Chondrocyte (in vitro differentiated cells): Measurements from ENCODE around the gene AMFR. TPM values are rescaled to one million over a fixed set of nuclear protein-coding genes. Genes with fewer than 3 reads are reported as not detected.

Experiments used
- DNase-seq: peaks from one replicate; pipeline ENCODE4 v3.0.0; 2021; ENCODE audit warnings: mixed read lengths, low spot score
- H3K27ac Mint-ChIP-seq: one replicate; pipeline ENCODE4 v1.8.0; 2021; ENCODE audit warnings: mild to moderate bottlenecking, moderate library complexity, mixed read lengths; ENCODE audit not compliant: unreplicated experiment
- H3K27me3 Mint-ChIP-seq: 2 replicates; pipeline ENCODE4 v1.8.0; 2021; ENCODE audit warnings: low read depth, mixed read lengths
- H3K36me3 Mint-ChIP-seq: 2 replicates; pipeline ENCODE4 v1.8.0; 2021; ENCODE audit warnings: low read depth, mixed read lengths
- H3K4me1 Mint-ChIP-seq: 2 replicates; pipeline ENCODE4 v1.8.0; 2021; ENCODE audit warnings: low read depth, mild to moderate bottlenecking, mixed read lengths
- H3K4me3 Mint-ChIP-seq: one replicate; pipeline ENCODE4 v1.8.0; 2021; ENCODE audit warnings: mild to moderate bottlenecking, moderate library complexity, mixed read lengths; ENCODE audit not compliant: unreplicated experiment
- H3K9me3 Mint-ChIP-seq: 2 replicates; pipeline ENCODE4 v1.8.0; 2021; ENCODE audit warnings: low read depth, mixed read lengths
- total RNA-seq: library from RNA; stranded (reverse); gene quantifications from 3 replicates; pipeline ENCODE4 v1.2.1, GENCODE V29; 2021
- TF ChIP-seq, protein P1 (sequence below): fragments of 200-600 bp; sonication (generic); IDR thresholded peaks from 2 replicates; pipeline ENCODE4 v1.5.0; 2021; ENCODE audit warnings: antibody characterized with exemption, mild to moderate bottlenecking, moderate library complexity

AMFR gene
- total RNA-seq, 1 donor from 2014 or later: 104 TPM

GRCh38 chr16:56368545-56368944 is 56.8 kb downstream of the AMFR start:
- DNase-seq: no peak
- Mint-ChIP-seq H3K27me3 (no peaks in the 10 kb centered on the region), H3K9me3 (no peaks in the 10 kb centered on the region), H3K4me3 (no peak overlapping the region), H3K36me3 (peaks cover 9% of the 10 kb centered on the region), H3K27ac (no peak overlapping the region), H3K4me1 (peaks cover 31% of the 10 kb centered on the region)
- TF ChIP-seq, protein P1, sequence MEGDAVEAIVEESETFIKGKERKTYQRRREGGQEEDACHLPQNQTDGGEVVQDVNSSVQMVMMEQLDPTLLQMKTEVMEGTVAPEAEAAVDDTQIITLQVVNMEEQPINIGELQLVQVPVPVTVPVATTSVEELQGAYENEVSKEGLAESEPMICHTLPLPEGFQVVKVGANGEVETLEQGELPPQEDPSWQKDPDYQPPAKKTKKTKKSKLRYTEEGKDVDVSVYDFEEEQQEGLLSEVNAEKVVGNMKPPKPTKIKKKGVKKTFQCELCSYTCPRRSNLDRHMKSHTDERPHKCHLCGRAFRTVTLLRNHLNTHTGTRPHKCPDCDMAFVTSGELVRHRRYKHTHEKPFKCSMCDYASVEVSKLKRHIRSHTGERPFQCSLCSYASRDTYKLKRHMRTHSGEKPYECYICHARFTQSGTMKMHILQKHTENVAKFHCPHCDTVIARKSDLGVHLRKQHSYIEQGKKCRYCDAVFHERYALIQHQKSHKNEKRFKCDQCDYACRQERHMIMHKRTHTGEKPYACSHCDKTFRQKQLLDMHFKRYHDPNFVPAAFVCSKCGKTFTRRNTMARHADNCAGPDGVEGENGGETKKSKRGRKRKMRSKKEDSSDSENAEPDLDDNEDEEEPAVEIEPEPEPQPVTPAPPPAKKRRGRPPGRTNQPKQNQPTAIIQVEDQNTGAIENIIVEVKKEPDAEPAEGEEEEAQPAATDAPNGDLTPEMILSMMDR: no peak

GRCh38 chr16:56367764-56368163 is 57.6 kb downstream of the AMFR start:
- Mint-ChIP-seq H3K9me3 (no peaks in the 10 kb centered on the region), H3K4me1 (peaks cover 24% of the 10 kb centered on the region), H3K27ac (no peak overlapping the region), H3K36me3 (peaks cover 10% of the 10 kb centered on the region), H3K27me3 (no peaks in the 10 kb centered on the region), H3K4me3 (no peak overlapping the region)
- TF ChIP-seq, protein P1: no peak
- no peak for DNase-seq

DNA sequence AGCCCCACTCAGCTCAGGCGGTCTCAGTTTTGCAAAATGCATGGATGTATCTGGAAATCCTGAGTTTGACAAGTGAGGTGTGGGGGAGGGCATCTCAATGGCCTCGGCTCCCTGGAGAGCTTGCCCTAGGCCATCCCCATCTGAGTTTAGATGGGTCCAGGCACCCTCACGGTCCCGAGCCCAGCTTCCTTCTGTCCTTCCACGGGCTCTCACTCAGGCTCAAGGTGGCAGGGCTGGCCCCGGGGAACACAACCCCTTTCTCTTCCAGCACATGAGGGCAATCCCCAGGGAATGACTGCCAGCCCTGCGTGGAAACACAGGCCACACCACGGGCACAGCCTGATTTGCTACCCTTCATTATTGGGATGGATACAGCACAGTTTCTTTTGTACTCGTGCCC is 58.4 kb downstream of the AMFR start:
- TF ChIP-seq, protein P1: no peak
- no peak overlapping the region for H3K27ac Mint-ChIP-seq
- H3K4me1 Mint-ChIP-seq: peaks cover 16% of the 10 kb centered on the region
- no peak overlapping the region for H3K4me3 Mint-ChIP-seq
- peaks cover 16% of the 10 kb centered on the region for H3K36me3 Mint-ChIP-seq
- H3K27me3 Mint-ChIP-seq: no peaks in the 10 kb centered on the region
- no peaks in the 10 kb centered on the region for H3K9me3 Mint-ChIP-seq
- DNase-seq: no peak

DNA sequence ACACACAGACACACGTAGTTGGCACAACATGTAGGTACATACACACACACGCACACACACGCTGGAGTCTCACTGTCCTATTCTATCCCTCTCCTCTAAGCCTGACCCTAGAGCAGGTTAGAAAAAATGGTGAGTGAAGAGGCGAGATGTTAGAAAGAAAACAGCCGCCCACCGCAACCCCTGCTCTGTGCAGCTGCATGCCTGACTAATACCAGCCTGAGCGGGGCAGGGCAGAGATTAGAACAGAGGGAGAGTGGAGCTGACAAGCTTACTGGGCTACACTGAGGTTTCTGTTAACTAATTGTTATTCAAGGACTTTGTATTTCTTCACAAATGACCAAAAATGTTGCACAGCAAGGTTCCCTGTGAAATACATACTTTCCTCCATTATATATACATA is 59.8 kb downstream of the AMFR start:
- H3K9me3 Mint-ChIP-seq: no peaks in the 10 kb centered on the region
- no peak overlapping the region for H3K4me3 Mint-ChIP-seq
- DNase-seq: no peak
- TF ChIP-seq, protein P1: no peak
- peaks cover 16% of the 10 kb centered on the region for H3K36me3 Mint-ChIP-seq
- no peak overlapping the region for H3K27ac Mint-ChIP-seq
- peaks cover 5% of the 10 kb centered on the region for H3K4me1 Mint-ChIP-seq
- H3K27me3 Mint-ChIP-seq: no peaks in the 10 kb centered on the region

- no peak overlapping the region for H3K27ac Mint-ChIP-seq
Observed at GRCh38 chr16:56364865-56365264, 60.5 kb downstream of the AMFR start.

More at GRCh38 chr16:56364865-56365264, 60.5 kb downstream of the AMFR start:
- Mint-ChIP-seq H3K4me1 (no peaks in the 10 kb centered on the region), H3K4me3 (no peak overlapping the region), H3K36me3 (peaks cover 14% of the 10 kb centered on the region), H3K9me3 (no peaks in the 10 kb centered on the region), H3K27me3 (no peaks in the 10 kb centered on the region)
- TF ChIP-seq, protein P1: no peak
- DNase-seq: no peak
